Urothelium cell line (cell line): ENCODE data around the gene OR51F2.
"Not testable (repeated sequence)": the region's sequence is repeated elsewhere in the genome, so short reads cannot be mapped to it uniquely, and the experiment has no call there.

Source experiments
- DNase-seq: peaks from one replicate; pipeline ENCODE4 v3.0.0; 2011; ENCODE audit warnings: low spot score, mixed read lengths
- FAIRE-seq: peaks from 2 replicates; lab custom pipeline; 2011; peaks lifted over from hg19 to GRCh38; lab: Jason Lieb, UNC

Gene OR51F2, protein sequence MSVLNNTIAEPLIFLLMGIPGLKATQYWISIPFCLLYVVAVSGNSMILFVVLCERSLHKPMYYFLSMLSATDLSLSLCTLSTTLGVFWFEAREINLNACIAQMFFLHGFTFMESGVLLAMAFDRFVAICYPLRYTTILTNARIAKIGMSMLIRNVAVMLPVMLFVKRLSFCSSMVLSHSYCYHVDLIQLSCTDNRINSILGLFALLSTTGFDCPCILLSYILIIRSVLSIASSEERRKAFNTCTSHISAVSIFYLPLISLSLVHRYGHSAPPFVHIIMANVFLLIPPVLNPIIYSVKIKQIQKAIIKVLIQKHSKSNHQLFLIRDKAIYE

DNA sequence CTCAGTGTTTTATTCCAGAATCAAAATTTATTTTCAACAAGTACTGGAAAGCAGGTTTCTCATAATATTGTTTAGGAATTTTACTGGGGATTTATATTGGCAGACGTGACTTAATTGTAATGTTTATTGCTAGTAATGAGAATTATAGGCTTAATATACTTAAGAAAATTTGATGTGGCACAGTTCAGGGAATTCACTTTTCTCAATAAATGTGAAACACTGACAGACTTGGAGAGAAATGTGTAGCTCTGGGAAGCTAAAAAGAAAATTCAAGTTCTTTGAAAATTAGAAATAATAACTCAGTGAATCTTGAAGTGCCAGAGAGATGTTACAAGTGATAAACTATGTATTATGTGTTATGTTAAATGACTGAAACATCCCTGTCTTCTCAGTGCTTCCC is at the start of gene OR51F2:
TSS of gene OR51F2 (plus strand) at position 301 of the 400 bp plus-strand sequence. CDS start 101 bp downstream, outside the sequence.
- no peak for DNase-seq
- no peak for FAIRE-seq

DNA sequence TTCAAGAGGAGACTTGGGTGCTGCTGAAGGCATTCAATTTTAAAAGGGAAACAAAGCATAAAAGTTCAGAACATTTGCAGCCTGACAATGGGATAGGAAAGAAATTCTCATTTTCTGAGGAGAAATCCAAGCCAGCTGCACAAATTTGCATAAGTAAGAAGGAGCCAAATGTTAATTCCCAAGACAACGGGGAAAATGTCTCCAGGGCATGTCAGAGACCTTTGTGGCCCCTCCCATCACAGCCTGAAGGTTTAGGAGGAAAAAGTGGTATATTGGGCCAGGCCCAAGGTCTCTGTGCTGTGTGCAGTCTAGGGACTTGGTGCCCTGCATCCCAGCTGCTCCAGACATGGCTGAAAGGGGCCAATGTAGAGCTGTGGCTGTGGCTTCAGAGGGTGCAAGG is 38.7 kb upstream of the OR51F2 start:
- FAIRE-seq (no peak), DNase-seq (no peak)

- FAIRE-seq, result no peak
- no peak for DNase-seq
Observed at GRCh38 chr11:4797206-4797605, 23.9 kb upstream of the OR51F2 start.

- no peak for DNase-seq
- peak; percentile 71 for FAIRE-seq
Observed at GRCh38 chr11:4798427-4799183, 22.5 kb upstream of the OR51F2 start.

- not testable (repeated sequence) for DNase-seq, FAIRE-seq
Observed at GRCh38 chr11:4801316-4801715, 19.8 kb upstream of the OR51F2 start.

GRCh38 chr11:4804280-4804679 is 16.8 kb upstream of the OR51F2 start, which contains the start of gene OR52R1:
TSS of gene OR52R1 (minus strand) at chr11:4804380. CDS start at chr11:4804380, 0 bp downstream.
- no peak for DNase-seq
- FAIRE-seq, result no peak

DNA sequence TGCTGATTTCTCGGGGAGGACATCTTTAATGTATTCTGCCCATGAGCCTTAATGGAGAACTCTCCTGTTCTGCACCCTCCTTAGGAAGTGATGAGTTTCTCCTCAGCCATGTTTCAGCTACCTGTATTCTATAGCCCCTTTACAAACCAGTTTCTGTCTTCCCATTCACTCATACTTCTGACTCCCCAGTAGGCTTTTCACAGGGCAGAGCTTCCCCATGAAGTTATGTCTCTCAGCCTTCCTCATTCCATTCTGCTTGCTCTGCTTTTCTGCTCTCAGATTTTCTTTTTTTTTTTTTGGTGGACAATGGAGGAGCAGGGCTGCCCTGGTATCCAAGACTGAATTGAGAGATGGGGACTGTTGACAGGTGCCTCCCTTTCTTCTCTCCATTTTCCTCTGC is 12.6 kb upstream of the OR51F2 start:
- DNase-seq, result no peak
- FAIRE-seq, result no peak

DNA sequence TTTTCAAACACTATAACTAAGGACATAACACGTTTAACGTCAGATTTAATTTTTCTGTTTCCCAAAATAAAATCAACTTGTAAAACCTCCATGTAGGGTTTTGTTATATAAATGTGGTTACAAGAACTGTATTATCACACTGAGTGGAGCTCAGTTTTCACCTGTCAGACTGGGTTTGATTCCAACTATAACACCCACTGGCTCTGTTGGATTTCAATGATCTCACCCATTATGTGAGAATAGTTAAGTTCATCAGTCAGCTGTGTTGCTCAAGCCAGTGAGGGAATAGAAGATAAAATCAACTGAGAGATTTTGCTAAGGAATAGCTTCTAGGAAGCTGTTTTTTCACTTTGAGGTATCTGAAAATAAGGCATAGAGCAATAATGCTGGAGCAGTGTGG is 11.9 kb upstream of the OR51F2 start:
- DNase-seq (no peak), FAIRE-seq (no peak)

GRCh38 chr11:4825132-4825531 is 4.0 kb downstream of the OR51F2 start:
- FAIRE-seq, result no peak
- DNase-seq, result no peak

GRCh38 chr11:4826425-4826824 is 5.3 kb downstream of the OR51F2 start:
- DNase-seq, result no peak
- FAIRE-seq, result no peak

- FAIRE-seq, result no peak
- no peak for DNase-seq
Observed at GRCh38 chr11:4830346-4830745, 9.2 kb downstream of the OR51F2 start.

- FAIRE-seq (no peak), DNase-seq (no peak)
Observed at GRCh38 chr11:4830909-4831308, 9.8 kb downstream of the OR51F2 start.

GRCh38 chr11:4839851-4840549 is 18.9 kb downstream of the OR51F2 start:
- DNase-seq, result no peak
- FAIRE-seq, result no peak

GRCh38 chr11:4848908-4849532 is 27.9 kb downstream of the OR51F2 start, which contains the start of gene OR51S1:
TSS of gene OR51S1 (minus strand) at chr11:4849208. CDS start at chr11:4849208, 0 bp downstream.
- DNase-seq (no peak), FAIRE-seq (no peak)

GRCh38 chr11:4851033-4851432 is 29.9 kb downstream of the OR51F2 start:
- no peak for DNase-seq
- FAIRE-seq, result no peak

DNA sequence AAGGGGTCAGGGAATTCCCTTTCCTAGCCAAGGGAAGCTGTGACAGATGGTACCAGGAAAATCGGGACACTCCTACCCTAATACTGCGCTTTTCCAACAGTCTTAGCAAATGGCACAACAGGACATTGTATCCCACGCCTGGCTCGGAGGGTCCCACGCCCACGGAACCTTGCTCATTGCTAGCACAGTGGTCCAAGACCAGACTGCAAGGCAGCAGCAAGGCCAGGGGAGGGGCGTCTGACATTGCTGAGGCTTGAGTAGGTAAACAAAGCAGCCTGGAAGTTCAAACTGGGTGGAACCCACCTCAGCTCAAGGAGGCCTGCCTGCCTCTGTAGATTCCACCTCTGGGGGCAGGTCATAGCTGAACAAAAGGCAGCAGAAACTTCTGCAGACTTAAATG is 33.2 kb downstream of the OR51F2 start:
- not testable (repeated sequence) for FAIRE-seq, DNase-seq

DNA sequence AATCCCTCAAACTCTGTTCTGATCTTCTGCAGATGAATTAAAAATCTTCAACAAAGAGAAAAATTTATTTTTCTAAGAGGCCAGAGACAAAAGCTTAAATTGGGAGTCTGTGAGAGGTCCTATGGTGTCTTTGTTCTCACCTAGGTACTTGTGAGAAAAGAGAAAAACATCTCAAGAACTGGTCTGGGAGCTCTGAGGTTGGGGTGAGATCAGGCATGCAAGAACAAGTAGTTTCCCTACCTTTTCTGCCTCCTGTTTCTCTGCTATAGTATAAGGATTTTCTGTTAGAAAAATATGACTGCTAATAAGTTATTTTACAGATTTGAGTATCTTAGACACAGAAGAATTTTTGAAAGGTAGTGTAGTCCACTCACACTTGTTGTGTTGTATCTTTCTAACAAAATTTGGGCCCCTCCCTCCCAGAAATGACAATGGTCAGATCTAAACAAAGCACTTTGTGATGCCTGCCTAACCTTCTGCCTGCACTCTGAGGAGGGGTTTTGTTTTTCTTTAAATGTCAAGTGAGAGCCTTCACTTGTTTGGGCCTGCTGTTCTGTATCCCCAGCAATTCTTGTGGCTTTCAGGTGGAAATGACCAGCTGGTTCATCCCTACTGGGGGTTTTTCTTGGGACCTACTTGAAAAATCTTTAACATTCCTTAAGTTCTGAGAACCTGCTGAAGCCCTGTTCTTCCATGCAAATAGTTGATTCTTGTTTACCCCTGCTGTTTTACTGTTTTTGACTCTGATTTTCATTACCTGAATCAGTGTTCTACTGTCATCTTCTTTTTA is 41.5 kb downstream of the OR51F2 start:
- no peak for DNase-seq
- FAIRE-seq, result no peak

GRCh38 chr11:4863876-4864275 is 42.8 kb downstream of the OR51F2 start:
- FAIRE-seq, result no peak
- DNase-seq, result no peak

DNA sequence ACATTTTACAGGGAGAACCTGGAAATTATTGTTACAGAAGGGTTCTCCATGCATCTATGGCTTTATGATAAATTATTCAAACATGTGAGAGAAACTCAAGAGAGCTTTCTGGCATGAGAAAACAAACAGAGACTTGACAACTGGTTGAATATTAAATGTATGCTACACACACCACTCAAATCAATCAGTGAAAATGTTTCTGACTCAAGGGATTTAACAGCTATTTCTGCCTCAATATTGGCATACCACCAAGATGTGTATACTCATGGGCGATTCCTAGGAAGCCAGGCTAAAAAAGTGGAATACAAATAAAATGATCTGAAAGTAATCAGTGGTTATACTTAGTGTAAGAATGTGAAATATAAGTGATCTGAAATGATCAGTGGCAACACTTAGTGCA is 44.7 kb downstream of the OR51F2 start:
- DNase-seq (no peak), FAIRE-seq (no peak)
